Measurements from ENCODE around the gene FREM1. TPM values are rescaled to one million over a fixed set of nuclear protein-coding genes. Genes with fewer than 3 reads are reported as not detected.

Gene FREM1
- polyA plus RNA-seq, 1 donor from 2014 or later = 2.3 TPM

DNA sequence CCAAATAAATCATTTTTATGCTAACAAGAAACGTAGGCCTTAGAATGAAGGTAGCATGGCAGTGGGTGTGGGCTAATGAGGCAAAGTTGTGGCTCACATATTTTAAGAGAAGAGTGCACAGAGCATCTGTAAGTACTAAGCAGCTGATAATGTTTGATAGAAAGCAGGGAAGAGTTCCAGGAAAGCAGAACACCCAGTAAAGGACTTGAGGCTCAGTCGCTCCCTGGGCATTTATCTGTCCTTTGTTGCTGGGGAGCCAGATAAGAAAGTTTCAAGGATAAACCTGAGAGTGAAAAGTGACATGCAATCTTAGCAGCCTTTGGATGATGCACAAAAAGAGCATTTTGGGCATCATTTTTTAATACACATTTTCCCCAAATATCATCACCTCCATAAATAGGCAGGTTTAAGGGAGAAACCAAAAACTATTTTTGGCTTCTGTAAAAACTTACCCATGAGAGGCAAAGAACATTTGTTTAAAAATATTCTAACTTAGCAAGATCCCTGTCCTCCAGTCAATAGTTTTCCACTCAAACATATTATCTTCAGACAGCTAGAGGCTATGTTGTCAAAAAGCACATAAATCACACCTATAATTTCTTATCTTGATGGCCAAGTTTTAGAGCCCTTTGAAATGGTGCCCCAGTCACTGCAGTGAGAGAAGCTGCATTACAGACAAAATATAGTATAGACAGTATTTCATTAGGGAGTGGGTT lies 3.4 kb downstream of the FREM1 start:
- Histone ChIP-seq H4K20me1 (ENCODE audit: insufficient read depth) (no peaks in the 10 kb centered on the region), H3K9me2 (ENCODE audit: insufficient read depth, low read length) (no peaks in the 10 kb centered on the region), H3K27ac (ENCODE audit: low read length) (no peak overlapping the region), H3K9ac (ENCODE audit: low read length) (no peak overlapping the region), H3K4me3 (ENCODE audit: low read length) (no peak overlapping the region), H3K9me3 (ENCODE audit: low read length) (no peaks in the 10 kb centered on the region), H2AFZ (ENCODE audit: low read depth, low read length) (no peak overlapping the region), H3K36me3 (ENCODE audit: insufficient read depth, low read length) (no peaks in the 10 kb centered on the region), H3K27me3 (ENCODE audit: insufficient read depth, low read depth, low read length) (peaks cover 32% of the 10 kb centered on the region), H3K79me2 (replicated peaks; ENCODE audit: insufficient read depth, low read length) (no peaks in the 10 kb centered on the region), H3K4me2 (ENCODE audit: low read length) (no peak overlapping the region), H3F3A (ENCODE audit: insufficient read depth, low read length, poor library complexity, severe bottlenecking) (no peaks in the 10 kb centered on the region)
- TF ChIP-seq EP300 (conservative IDR thresholded peaks at IDR 0.05; ENCODE audit: poor library complexity, severe bottlenecking) (no peak), TAF1 (IDR thresholded peaks at IDR 0.05; ENCODE audit: low read depth) (no peak), MXI1 (conservative IDR thresholded peaks at IDR 0.05; ENCODE audit: poor library complexity, severe bottlenecking) (no peak), RAD21 (conservative IDR thresholded peaks at IDR 0.05) (no peak), SMC3 (conservative IDR thresholded peaks at IDR 0.05; ENCODE audit: poor library complexity) (no peak), POLR2AphosphoS5 (IDR thresholded peaks at IDR 0.05) (no peak), EZH2 (IDR thresholded peaks at IDR 0.05; ENCODE audit: borderline replicate concordance, insufficient read depth, low read length, poor library complexity, severe bottlenecking) (no peak)
- TF ChIP-seq, protein P1, sequence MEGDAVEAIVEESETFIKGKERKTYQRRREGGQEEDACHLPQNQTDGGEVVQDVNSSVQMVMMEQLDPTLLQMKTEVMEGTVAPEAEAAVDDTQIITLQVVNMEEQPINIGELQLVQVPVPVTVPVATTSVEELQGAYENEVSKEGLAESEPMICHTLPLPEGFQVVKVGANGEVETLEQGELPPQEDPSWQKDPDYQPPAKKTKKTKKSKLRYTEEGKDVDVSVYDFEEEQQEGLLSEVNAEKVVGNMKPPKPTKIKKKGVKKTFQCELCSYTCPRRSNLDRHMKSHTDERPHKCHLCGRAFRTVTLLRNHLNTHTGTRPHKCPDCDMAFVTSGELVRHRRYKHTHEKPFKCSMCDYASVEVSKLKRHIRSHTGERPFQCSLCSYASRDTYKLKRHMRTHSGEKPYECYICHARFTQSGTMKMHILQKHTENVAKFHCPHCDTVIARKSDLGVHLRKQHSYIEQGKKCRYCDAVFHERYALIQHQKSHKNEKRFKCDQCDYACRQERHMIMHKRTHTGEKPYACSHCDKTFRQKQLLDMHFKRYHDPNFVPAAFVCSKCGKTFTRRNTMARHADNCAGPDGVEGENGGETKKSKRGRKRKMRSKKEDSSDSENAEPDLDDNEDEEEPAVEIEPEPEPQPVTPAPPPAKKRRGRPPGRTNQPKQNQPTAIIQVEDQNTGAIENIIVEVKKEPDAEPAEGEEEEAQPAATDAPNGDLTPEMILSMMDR (IDR thresholded peaks at IDR 0.05; ENCODE audit: poor library complexity, severe bottlenecking) = no peak
- TF ChIP-seq, protein P2, sequence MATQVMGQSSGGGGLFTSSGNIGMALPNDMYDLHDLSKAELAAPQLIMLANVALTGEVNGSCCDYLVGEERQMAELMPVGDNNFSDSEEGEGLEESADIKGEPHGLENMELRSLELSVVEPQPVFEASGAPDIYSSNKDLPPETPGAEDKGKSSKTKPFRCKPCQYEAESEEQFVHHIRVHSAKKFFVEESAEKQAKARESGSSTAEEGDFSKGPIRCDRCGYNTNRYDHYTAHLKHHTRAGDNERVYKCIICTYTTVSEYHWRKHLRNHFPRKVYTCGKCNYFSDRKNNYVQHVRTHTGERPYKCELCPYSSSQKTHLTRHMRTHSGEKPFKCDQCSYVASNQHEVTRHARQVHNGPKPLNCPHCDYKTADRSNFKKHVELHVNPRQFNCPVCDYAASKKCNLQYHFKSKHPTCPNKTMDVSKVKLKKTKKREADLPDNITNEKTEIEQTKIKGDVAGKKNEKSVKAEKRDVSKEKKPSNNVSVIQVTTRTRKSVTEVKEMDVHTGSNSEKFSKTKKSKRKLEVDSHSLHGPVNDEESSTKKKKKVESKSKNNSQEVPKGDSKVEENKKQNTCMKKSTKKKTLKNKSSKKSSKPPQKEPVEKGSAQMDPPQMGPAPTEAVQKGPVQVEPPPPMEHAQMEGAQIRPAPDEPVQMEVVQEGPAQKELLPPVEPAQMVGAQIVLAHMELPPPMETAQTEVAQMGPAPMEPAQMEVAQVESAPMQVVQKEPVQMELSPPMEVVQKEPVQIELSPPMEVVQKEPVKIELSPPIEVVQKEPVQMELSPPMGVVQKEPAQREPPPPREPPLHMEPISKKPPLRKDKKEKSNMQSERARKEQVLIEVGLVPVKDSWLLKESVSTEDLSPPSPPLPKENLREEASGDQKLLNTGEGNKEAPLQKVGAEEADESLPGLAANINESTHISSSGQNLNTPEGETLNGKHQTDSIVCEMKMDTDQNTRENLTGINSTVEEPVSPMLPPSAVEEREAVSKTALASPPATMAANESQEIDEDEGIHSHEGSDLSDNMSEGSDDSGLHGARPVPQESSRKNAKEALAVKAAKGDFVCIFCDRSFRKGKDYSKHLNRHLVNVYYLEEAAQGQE (IDR thresholded peaks at IDR 0.05; ENCODE audit: borderline replicate concordance) = no peak

DNA sequence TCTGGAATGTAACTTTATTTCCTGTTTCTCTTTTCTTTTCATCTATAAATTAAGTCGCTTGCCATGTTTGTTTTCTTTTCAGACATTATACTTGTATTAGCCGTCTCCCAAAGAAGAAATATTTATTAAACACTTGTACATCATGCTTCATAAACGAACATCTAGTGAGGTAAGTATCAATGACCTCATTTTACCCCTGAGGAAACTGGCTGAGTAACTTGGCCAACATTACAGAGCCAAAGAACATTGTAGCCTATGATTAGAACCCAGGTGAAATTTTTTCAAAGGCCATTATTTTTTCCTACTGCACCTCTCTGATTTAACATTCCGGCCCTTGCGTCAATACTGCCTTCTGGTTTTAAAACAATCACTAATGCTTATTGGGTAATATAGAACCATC lies 4.2 kb downstream of the FREM1 start:
- Histone ChIP-seq H3K9me3 (ENCODE audit: low read length) (no peaks in the 10 kb centered on the region), H3K36me3 (ENCODE audit: insufficient read depth, low read length) (no peaks in the 10 kb centered on the region), H4K20me1 (ENCODE audit: insufficient read depth) (no peaks in the 10 kb centered on the region), H3K79me2 (replicated peaks; ENCODE audit: insufficient read depth, low read length) (no peaks in the 10 kb centered on the region), H2AFZ (ENCODE audit: low read depth, low read length) (no peak overlapping the region), H3K9me2 (ENCODE audit: insufficient read depth, low read length) (no peaks in the 10 kb centered on the region), H3K4me2 (ENCODE audit: low read length) (no peak overlapping the region), H3K9ac (ENCODE audit: low read length) (no peak overlapping the region), H3K4me3 (ENCODE audit: low read length) (no peak overlapping the region), H3K27ac (ENCODE audit: low read length) (no peak overlapping the region), H3K27me3 (ENCODE audit: insufficient read depth, low read depth, low read length) (peaks cover 30% of the 10 kb centered on the region), H3F3A (ENCODE audit: insufficient read depth, low read length, poor library complexity, severe bottlenecking) (no peaks in the 10 kb centered on the region)
- TF ChIP-seq, protein P1 (IDR thresholded peaks at IDR 0.05; ENCODE audit: poor library complexity, severe bottlenecking) = no peak
- no peak for TF ChIP-seq EP300 (conservative IDR thresholded peaks at IDR 0.05; ENCODE audit: poor library complexity, severe bottlenecking)
- TF ChIP-seq RAD21 (conservative IDR thresholded peaks at IDR 0.05) = no peak
- TF ChIP-seq TAF1 (IDR thresholded peaks at IDR 0.05; ENCODE audit: low read depth) = no peak
- TF ChIP-seq MXI1 (conservative IDR thresholded peaks at IDR 0.05; ENCODE audit: poor library complexity, severe bottlenecking) = no peak
- TF ChIP-seq, protein P2 (IDR thresholded peaks at IDR 0.05; ENCODE audit: borderline replicate concordance) = no peak
- no peak for TF ChIP-seq EZH2 (IDR thresholded peaks at IDR 0.05; ENCODE audit: borderline replicate concordance, insufficient read depth, low read length, poor library complexity, severe bottlenecking)
- no peak for TF ChIP-seq SMC3 (conservative IDR thresholded peaks at IDR 0.05; ENCODE audit: poor library complexity)
- TF ChIP-seq POLR2AphosphoS5 (IDR thresholded peaks at IDR 0.05) = no peak

All from neural cell (in vitro differentiated cells).